Uterus (tissue), 2 donors: Measurements from ENCODE around the gene FN3K.

Source experiments
- POLR2A ChIP-seq, 2 donors: fragments of 450-650 bp; IDR thresholded peaks; one replicate each; pipeline ENCODE4 v1.6.1; 2016; ENCODE audit warnings: antibody characterized with exemption in 2 of 2, mild to moderate bottlenecking in 1 of 2, moderate library complexity in 1 of 2
- TF ChIP-seq, protein P1 (sequence below), 4 experiments: fragments of 200-600 bp in 2 of 4; fragments of 450-650 bp in 2 of 4; sonication (generic) in 2 of 4; IDR thresholded peaks; one replicate each; pipeline ENCODE4 v1.5.1; 2016 to 2019; ENCODE audit warnings: antibody characterized with exemption in 4 of 4, mild to moderate bottlenecking in 2 of 4, moderate library complexity in 1 of 4

DNA sequence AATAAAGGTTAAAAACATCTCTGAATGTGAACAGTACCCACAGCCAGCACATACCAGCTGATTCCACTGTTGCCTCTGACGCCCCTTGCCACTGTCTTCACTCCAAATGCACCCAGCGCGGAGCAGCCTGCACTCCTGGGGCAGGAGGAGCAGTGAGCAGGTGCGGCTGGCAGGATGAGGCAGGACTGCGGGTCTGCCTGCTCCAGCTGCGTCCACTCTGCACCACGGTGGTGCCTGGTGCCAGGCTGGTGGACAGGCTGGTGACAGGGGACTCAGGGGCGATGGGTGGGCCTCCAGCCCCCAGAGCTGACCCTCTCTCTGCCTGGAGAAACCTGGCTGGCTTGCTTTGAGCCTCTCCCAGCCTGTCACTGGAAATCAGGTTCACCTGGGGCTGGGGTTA lies 46.3 kb upstream of the FN3K start:
- TF ChIP-seq, protein P1, sequence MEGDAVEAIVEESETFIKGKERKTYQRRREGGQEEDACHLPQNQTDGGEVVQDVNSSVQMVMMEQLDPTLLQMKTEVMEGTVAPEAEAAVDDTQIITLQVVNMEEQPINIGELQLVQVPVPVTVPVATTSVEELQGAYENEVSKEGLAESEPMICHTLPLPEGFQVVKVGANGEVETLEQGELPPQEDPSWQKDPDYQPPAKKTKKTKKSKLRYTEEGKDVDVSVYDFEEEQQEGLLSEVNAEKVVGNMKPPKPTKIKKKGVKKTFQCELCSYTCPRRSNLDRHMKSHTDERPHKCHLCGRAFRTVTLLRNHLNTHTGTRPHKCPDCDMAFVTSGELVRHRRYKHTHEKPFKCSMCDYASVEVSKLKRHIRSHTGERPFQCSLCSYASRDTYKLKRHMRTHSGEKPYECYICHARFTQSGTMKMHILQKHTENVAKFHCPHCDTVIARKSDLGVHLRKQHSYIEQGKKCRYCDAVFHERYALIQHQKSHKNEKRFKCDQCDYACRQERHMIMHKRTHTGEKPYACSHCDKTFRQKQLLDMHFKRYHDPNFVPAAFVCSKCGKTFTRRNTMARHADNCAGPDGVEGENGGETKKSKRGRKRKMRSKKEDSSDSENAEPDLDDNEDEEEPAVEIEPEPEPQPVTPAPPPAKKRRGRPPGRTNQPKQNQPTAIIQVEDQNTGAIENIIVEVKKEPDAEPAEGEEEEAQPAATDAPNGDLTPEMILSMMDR (IDR thresholded peaks at IDR 0.05), result no peak
- no peak for TF ChIP-seq POLR2A (IDR thresholded peaks at IDR 0.05)
